Measurements from ENCODE around the gene DPP7.

- TF ChIP-seq, protein P1, sequence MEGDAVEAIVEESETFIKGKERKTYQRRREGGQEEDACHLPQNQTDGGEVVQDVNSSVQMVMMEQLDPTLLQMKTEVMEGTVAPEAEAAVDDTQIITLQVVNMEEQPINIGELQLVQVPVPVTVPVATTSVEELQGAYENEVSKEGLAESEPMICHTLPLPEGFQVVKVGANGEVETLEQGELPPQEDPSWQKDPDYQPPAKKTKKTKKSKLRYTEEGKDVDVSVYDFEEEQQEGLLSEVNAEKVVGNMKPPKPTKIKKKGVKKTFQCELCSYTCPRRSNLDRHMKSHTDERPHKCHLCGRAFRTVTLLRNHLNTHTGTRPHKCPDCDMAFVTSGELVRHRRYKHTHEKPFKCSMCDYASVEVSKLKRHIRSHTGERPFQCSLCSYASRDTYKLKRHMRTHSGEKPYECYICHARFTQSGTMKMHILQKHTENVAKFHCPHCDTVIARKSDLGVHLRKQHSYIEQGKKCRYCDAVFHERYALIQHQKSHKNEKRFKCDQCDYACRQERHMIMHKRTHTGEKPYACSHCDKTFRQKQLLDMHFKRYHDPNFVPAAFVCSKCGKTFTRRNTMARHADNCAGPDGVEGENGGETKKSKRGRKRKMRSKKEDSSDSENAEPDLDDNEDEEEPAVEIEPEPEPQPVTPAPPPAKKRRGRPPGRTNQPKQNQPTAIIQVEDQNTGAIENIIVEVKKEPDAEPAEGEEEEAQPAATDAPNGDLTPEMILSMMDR (IDR thresholded peaks at IDR 0.05; ENCODE audit: insufficient read depth, low read length, poor library complexity, severe bottlenecking), result no peak
- TF ChIP-seq EZH2phosphoT487 (conservative IDR thresholded peaks at IDR 0.05; ENCODE audit: low read length), result no peak
Observed at GRCh38 chr9:137074657-137075274, 39.8 kb downstream of the DPP7 start.

All from SU-DHL-6 (cell line).